GM18526 (cell line): ENCODE results near the gene CCDC182.

Experiments used
- POLR2A ChIP-seq: IDR thresholded peaks from 3 replicates; pipeline ENCODE4 v1.6.1; 2011; ENCODE audit not compliant: insufficient read length; ENCODE audit errors: extremely low read depth

The CCDC182 gene

DNA sequence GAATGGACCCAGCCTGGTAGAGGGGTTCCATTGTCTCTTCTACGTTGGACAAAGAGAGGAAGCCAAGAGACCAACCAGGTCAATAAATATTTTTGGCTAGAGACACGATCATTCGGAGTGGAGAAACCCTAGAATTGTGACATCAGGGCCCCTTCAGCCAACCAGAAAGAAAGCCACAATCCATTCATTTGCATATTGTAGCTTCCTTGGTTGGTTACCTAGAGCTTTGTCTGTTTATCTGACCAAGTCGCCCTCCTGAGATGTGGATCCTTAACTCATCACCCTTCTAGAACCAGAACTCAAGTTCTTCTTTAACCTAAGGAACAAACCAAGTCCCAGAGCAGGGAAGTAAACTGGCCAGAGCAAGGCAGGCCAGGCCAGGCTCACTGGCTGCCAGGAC, at the start of gene CCDC182:
CCDC182 (minus strand) TSS at position 58 of the 400 bp plus-strand sequence; CDS start at position 31, 27 bp downstream.
- TF ChIP-seq POLR2A = no peak

DNA sequence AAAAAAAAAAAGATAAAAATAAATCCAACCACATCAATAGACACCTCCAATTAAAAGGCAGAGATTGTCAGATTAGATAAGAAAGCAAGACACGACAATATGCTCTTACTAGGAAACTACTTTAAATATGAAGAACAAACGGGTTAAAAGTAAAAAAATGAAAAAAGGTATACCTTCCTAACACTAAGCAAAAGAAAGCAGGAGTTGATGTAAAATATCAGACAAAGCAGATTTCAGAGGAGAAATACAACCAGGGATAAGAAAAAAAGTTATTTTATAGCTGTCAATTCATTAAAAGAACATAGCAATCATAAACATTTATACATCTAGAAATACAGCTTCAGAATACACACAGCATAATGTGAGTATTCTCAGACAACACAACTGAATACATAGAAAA, 49.7 kb upstream of the CCDC182 start:
- no peak for TF ChIP-seq POLR2A

DNA sequence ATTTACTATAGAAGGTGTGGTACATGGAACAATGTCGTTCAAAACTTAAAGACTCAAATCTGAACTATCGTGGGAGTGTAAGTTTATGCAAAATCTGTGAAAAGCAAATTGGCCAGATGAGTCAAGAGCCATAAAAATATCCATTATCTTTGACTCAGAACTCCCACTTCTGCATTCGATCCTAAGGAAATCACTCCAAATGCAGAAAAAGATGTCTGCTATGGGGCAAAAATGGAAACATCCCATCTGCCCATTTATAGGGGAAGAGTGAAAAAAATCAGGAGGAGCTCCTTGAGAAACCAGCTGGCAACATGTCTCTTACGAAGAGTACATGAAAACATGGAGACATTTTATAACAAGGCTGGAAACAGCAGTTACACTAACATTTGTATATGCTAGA, 43.6 kb upstream of the CCDC182 start:
- no peak for TF ChIP-seq POLR2A

- no peak for TF ChIP-seq POLR2A
Observed at GRCh38 chr17:57785022-57785421, 39.9 kb upstream of the CCDC182 start.

DNA sequence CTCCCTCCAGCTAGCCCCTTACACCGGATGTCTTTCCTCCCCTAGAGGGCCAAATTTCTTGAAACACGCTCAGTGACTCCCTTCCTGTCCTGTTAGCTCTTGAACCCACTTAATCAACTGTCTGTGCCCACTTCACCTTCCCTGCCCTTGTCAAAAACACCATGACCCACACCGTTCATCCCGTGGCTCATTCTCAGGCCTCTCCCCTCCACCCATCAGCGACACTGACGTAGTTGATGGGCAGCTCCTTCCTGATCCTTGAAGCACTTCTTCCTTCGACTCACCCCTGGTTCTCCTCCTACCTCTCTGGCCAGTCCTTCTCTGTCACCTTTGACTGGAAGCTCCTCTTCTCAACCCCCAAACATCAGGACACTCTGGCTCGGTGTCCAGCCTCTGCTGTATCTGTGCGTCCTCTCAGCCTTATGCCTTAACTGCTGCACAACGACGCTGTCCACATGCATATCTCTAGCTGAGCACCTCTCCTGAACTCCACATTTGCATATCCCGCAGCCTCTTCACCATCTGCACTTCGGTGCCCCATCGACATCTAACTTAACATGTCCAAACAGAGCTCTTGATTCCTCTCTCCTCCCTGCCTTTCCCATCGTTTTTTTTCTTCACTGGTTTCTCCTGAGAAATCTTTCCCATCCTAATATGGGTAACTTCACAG, 39.3 kb upstream of the CCDC182 start:
- TF ChIP-seq POLR2A = no peak

DNA sequence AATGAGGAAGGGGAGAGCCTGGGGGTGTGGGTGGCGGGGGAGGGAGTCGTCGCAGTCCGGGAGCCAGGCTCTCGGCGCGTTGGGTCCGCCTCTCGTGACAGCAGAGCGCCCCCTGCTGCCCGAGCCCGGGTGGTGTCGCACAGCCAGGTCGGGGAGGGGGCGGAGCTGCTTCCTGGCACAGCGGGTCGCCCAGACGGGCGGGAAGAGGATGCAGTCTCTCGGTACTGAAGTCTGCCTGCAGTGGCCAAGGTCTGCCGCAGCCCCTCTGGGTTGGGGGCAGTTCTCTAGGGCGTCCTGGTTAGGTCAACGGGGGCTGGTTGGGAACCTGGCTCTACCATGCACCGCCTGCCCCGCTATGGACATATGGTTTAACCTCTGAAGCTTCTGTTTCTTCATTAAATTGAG, 38.2 kb upstream of the CCDC182 start:
- TF ChIP-seq POLR2A = no peak

DNA sequence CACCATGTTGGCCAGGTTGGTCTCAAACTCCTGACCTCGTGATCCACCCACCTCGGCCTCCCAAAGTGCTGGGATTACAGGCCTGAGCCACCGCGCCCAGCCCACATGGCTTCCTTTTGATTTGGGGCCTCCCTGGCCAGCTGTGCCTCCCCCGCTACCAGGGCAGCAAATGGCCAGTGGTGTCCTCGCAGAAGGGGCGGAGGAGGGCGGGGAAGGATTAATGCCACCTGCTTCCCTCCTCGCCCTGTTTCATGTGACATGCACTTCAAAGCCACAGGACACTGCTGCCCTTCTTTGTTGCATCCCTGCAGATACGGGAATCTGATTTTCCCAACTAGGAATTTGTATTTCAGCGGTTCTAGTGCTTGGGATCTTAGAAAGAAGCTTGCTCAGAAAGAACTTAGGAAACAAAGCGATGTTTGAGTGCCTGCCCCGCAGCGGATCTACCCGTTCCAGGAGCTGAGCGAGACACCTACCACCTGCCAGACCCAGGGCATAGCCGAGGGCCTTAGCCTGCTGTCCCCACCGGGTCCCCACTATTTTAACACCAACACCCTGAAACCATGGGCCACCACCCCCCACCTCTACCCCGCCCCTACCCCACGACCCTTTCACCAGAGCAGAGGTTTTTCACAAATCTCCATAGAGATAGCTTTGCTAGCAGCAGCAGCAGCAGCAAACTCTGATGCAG, 37.7 kb upstream of the CCDC182 start:
- TF ChIP-seq POLR2A = no peak

- no peak for TF ChIP-seq POLR2A
Observed at GRCh38 chr17:57782062-57782490, 37.0 kb upstream of the CCDC182 start.

DNA sequence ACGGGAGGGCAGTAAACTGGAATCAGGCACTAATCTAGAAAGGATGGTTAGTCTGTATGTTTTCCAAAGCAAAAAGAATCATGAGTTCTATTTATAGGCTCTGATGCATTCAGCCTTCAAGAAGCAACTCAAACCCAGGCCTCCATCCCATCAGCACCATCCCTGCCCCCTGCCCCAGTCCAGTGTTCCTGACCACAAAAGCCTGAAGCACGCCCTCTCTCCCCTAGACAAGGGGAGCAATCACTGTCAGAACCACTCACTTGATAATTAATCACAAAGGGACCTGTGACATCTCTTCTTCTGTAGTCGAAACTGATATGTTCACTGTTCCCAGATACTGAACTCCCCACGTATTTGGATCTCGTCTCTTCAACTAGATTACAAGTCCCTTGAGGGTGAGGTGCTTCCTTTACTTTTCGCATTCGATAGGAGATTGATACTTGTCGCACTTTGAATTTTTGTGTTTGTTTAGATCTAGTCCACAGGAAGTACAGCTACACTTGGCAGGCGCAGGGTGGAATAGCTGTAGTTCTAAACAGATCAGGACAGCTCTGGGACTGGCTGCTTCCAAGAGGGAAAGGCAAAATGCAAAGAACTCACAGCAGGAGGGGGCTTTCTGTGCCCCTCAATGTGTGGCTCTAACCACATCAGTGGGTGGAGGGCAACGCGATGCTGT, 36.4 kb upstream of the CCDC182 start:
- no peak for TF ChIP-seq POLR2A

DNA sequence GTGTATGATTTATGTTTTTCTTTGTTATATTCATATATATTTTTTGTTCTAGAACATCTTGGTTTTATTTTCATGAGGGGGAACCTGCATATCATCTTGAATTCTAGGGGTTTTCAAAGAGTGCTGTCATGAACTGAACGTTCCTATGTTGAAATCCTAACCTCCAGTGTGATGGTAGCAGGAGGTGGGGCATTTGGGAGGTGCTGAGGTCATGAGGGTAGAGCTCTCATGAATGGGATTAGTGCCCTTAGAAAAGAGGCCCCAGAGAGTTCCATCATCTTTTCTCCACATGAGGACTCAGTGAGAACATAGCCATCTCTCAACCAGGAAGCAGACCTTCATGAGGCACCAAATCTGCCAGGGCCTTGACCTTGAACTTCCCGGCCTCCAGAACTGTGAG, 34.6 kb upstream of the CCDC182 start:
- TF ChIP-seq POLR2A = no peak

DNA sequence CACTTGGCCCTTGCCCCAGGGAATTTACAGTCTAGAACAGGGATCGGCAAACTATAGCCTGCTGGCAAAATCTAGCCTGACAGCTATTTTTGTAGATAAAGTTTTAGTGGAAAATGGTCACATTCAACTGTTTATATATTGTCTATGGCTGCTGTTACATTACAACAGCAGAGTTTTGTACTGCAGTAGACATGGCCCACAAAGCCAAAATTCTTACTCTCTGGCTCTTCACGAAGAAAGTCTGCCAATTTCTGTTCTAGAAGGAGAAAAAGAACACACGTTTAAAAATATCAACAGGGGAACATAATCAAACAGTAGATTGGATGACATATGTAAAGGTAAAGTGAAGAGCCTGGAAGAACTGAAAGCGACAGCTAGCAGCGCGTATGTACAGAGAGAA, 33.2 kb upstream of the CCDC182 start:
- no peak for TF ChIP-seq POLR2A

DNA sequence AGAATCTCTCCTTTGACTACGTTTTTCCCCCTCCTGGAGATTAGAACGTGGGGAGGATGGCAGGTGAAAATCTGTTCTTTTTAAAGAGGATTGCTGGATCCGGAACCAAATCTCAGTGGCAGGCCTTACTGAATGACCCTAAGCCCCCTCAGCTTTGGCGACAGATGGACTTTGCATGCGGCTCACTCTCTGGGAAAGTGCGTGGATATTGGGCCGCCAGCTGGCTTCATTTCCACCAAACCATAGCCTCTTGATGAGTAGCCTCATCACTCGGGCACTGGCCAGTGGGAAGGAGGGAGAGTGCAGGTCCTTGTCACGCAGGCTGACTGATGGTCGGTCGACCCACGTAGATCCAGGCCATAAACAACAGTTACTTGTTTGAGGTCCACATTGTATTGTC, 31.3 kb upstream of the CCDC182 start:
- TF ChIP-seq POLR2A = no peak

- TF ChIP-seq POLR2A = no peak
Observed at GRCh38 chr17:57774872-57775271, 29.8 kb upstream of the CCDC182 start.

DNA sequence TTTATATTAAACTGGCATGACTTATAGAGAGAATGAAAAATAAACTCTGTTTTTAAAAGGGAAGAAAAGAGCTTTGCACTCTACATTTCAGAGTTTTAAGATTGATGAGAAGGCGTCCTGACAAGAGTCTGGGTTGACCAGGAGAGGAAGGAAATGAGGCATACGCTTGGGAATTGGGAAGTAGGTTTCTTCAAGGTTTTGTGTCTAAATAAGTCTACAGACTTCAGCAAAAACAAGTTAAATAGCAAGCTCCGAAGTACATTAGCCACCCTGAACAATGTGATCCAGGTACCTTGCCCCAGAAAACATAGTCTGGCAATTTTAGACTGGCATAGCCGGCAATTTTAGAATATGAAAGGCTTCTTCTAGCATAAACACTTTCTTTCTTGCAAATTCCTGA, 28.5 kb upstream of the CCDC182 start:
- no peak for TF ChIP-seq POLR2A

DNA sequence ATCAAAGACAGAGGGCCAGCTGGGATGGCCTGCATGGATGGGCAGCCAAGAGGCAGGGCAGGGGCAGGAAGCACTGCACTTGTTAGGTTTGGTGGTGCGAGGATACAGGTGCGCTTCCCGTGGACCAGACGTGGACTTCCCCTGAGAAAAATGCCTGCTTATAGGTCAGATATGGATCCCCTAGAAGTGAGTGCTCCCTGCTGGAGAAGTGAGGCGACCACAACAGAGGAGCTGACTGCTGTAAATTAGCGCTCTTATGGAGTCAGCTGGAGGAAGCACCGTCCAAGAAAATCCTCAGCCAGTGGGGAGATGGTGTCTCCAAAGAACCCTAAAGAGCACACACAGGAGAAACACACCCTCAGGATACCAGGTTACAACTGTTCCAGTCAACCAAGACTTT, 27.7 kb upstream of the CCDC182 start:
- TF ChIP-seq POLR2A = no peak

- TF ChIP-seq POLR2A = no peak
Observed at GRCh38 chr17:57767561-57767960, 22.5 kb upstream of the CCDC182 start.
